ENCODE data around the gene TMEM169. TPM values are rescaled to one million over a fixed set of nuclear protein-coding genes. Genes with fewer than 3 reads are reported as not detected.

Gene TMEM169
- total and polyA plus RNA-seq, 9 of the 15 experiments (the other 6 are each of a cell fraction or from before 2014, with no cell fraction given) = 0.01 to 0.09 (median 0.04) TPM; not detected in 5

DNA sequence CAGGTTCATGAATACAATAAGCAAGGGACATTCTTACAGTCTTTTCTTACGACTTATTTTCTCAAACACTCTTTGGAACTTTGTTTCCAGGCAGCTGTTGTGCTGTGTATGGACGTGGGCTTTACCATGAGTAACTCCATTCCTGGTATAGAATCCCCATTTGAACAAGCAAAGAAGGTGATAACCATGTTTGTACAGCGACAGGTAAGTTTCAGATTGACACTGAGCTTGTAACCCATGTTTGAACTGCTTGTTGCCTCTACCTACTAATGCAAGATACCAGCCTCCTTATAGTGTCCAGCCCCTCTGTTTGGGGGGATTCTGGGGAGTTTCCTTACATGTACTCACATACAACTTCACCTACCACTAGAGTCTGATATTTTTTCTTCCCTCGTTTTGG is 31.2 kb downstream of the TMEM169 start (continued):
- TF ChIP-seq CBX3 (IDR thresholded peaks at IDR 0.05; ENCODE audit: borderline replicate concordance in 1 of 2, low read length in 2 of 2) = no peak
- no peak for TF ChIP-seq SMARCA5 (IDR thresholded peaks at IDR 0.05)
- no peak for TF ChIP-seq TAF1 (IDR thresholded peaks at IDR 0.05; ENCODE audit: control insufficient read depth, extremely low read depth, insufficient read depth, low read length, severe bottlenecking)
- no peak for TF ChIP-seq ZNF764 (CRISPR knock-in tag; IDR thresholded peaks at IDR 0.05; ENCODE audit: low read depth)

DNA sequence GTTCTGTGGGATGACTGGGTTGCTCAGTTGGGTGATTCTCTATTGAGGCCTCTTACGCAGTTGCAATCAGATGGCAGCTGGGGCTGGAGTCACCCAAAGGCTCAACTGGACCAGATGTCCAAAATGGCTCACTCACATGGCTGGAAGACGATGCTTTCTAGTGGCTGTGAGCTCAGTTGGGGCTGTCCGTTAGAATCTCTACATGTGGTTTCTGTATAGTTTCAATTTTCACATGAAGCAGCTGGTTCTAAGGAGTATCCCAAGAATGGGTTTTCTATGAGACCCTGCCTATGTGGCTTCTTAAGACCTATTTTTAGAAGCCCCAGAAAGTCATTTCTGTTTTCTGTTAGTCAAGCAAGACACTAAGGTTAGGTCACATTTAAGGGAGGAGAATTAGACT is 31.9 kb downstream of the TMEM169 start:
- Histone ChIP-seq H4K20me1 (replicated peaks; ENCODE audit: control insufficient read depth, insufficient read depth, low read length) (peaks cover 5% of the 10 kb centered on the region; the same call in 1 of the 2 replicates), H3K79me2 (ENCODE audit: control insufficient read depth, insufficient read depth, low read length) (peaks cover 81% of the 10 kb centered on the region), H3K9ac (ENCODE audit: insufficient read depth in 1 of 2, low read depth in 2 of 2, low read length in 2 of 2) (no peak overlapping the region), H3K27me3 (ENCODE audit: control insufficient read depth in 2 of 2, insufficient read depth in 2 of 2, low read length in 2 of 2) (no peaks in the 10 kb centered on the region), H3K27ac (ENCODE audit: extremely low read depth, low read depth, low read length) (peak overlapping the region; percentile 31; the same call in 1 of the 3 replicates), H2AFZ (ENCODE audit: low read depth, low read length) (no peak overlapping the region), H3K9me1 (ENCODE audit: control insufficient read depth, insufficient read depth, low read length) (no peaks in the 10 kb centered on the region), H3K4me2 (ENCODE audit: insufficient read depth, low read length) (no peak overlapping the region), H3K4me1 (replicated peaks in 1 of 2; ENCODE audit: control insufficient read depth in 2 of 2, insufficient read depth in 2 of 2, low read length in 2 of 2) (peaks cover 3 to 12% of the 10 kb centered on the region in 2 experiments; a peak in 4 of 5 replicates), H3K9me3 (replicated peaks; ENCODE audit: control insufficient read depth, insufficient read depth, low read depth, low read length) (no peaks in the 10 kb centered on the region), H3K4me3 (no peak overlapping the region), H3K36me3 (ENCODE audit: control insufficient read depth, insufficient read depth, low read length) (peaks cover 78% of the 10 kb centered on the region)
- in situ Hi-C loops (cut with MboI) (no loop called here), intact Hi-C loops (cut with micrococcal nuclease) (no loop called here)
- ATAC-seq = no peak
- DNase-seq (ENCODE audit: extremely low read depth in 1 of 4, low spot score in 3 of 4) = no peak
- POLR2A ChIA-PET = interaction anchor here (0.6 to 1.4 kb wide), 2 partner anchors 10 to 39 kb away, joined by 3 read pairs; no protein-coding TSS in a partner anchor
- 83% methylated on average over 3 of the region's 3 CpGs for WGBS (ENCODE audit: insufficient coverage, low coverage, missing lambda C conversion rate)
- FAIRE-seq = no peak
- CTCF ChIA-PET (ENCODE audit: low intra/inter-chr PET ratio) = no interaction called here
- BruUV-seq (replicated peaks) = no TSS peak
- TF ChIP-seq ZKSCAN8 (CRISPR knock-in tag; IDR thresholded peaks at IDR 0.05) (no peak), XRCC4 (IDR thresholded peaks at IDR 0.05; ENCODE audit: extremely low read depth, insufficient read depth, insufficient read length) (no peak), PML (IDR thresholded peaks at IDR 0.05; ENCODE audit: low read length) (peak; percentile 18; the same call in 1 of the 2 replicates), EWSR1 (IDR thresholded peaks at IDR 0.05; ENCODE audit: borderline replicate concordance, low read depth, partially characterized antibody) (no peak), RBFOX2 (IDR thresholded peaks at IDR 0.05; ENCODE audit: low read depth, low read length) (no peak), ZNF121 (CRISPR knock-in tag; conservative IDR thresholded peaks at IDR 0.05) (no peak), POLR2AphosphoS5 (IDR thresholded peaks at IDR 0.05; ENCODE audit: control insufficient read depth, insufficient read depth, low read depth, low read length) (0 out of 2 replicates have a peak, but pooled peaks have one; percentile 11), FOSL1 (tag; conservative IDR thresholded peaks at IDR 0.05) (no peak), ZNF175 (CRISPR knock-in tag; IDR thresholded peaks at IDR 0.05; ENCODE audit: low read depth) (no peak)
- TF ChIP-seq, protein P1, sequence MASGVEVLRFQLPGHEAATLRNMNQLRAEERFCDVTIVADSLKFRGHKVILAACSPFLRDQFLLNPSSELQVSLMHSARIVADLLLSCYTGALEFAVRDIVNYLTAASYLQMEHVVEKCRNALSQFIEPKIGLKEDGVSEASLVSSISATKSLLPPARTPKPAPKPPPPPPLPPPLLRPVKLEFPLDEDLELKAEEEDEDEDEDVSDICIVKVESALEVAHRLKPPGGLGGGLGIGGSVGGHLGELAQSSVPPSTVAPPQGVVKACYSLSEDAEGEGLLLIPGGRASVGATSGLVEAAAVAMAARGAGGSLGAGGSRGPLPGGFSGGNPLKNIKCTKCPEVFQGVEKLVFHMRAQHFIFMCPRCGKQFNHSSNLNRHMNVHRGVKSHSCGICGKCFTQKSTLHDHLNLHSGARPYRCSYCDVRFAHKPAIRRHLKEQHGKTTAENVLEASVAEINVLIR (CRISPR knock-in tag; IDR thresholded peaks at IDR 0.05) = no peak
- TF ChIP-seq, protein P2, sequence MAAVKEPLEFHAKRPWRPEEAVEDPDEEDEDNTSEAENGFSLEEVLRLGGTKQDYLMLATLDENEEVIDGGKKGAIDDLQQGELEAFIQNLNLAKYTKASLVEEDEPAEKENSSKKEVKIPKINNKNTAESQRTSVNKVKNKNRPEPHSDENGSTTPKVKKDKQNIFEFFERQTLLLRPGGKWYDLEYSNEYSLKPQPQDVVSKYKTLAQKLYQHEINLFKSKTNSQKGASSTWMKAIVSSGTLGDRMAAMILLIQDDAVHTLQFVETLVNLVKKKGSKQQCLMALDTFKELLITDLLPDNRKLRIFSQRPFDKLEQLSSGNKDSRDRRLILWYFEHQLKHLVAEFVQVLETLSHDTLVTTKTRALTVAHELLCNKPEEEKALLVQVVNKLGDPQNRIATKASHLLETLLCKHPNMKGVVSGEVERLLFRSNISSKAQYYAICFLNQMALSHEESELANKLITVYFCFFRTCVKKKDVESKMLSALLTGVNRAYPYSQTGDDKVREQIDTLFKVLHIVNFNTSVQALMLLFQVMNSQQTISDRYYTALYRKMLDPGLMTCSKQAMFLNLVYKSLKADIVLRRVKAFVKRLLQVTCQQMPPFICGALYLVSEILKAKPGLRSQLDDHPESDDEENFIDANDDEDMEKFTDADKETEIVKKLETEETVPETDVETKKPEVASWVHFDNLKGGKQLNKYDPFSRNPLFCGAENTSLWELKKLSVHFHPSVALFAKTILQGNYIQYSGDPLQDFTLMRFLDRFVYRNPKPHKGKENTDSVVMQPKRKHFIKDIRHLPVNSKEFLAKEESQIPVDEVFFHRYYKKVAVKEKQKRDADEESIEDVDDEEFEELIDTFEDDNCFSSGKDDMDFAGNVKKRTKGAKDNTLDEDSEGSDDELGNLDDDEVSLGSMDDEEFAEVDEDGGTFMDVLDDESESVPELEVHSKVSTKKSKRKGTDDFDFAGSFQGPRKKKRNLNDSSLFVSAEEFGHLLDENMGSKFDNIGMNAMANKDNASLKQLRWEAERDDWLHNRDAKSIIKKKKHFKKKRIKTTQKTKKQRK (IDR thresholded peaks at IDR 0.05; ENCODE audit: borderline replicate concordance, low read depth, low read length) = no peak
- TF ChIP-seq, protein P3, sequence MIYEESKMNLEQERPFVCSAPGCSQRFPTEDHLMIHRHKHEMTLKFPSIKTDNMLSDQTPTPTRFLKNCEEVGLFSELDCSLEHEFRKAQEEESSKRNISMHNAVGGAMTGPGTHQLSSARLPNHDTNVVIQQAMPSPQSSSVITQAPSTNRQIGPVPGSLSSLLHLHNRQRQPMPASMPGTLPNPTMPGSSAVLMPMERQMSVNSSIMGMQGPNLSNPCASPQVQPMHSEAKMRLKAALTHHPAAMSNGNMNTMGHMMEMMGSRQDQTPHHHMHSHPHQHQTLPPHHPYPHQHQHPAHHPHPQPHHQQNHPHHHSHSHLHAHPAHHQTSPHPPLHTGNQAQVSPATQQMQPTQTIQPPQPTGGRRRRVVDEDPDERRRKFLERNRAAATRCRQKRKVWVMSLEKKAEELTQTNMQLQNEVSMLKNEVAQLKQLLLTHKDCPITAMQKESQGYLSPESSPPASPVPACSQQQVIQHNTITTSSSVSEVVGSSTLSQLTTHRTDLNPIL (CRISPR knock-in tag; IDR thresholded peaks at IDR 0.05) = no peak

All from K562 (cell line).